Measurements from ENCODE around the gene CIAO2A.

DNA sequence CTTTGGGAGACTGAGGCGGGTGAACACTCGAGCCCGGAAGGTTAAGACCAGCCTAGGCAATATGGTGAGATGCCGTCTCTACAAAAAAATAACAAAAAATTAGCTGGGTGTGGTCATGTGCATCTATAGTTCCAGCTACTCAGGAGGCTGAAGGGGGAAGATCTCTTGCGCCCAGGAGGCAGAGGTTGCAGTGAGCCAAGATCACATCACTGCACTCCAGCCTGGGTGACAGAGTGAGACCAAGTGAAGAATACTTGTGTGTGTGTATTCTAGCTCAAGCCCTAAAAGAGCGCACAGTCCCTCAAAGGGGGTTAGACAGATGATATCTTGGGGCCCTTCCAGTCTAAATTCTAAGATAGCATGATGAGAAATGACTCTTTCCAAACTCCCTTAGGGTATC is 71.1 kb downstream of the CIAO2A start:
- TF ChIP-seq, protein P1, sequence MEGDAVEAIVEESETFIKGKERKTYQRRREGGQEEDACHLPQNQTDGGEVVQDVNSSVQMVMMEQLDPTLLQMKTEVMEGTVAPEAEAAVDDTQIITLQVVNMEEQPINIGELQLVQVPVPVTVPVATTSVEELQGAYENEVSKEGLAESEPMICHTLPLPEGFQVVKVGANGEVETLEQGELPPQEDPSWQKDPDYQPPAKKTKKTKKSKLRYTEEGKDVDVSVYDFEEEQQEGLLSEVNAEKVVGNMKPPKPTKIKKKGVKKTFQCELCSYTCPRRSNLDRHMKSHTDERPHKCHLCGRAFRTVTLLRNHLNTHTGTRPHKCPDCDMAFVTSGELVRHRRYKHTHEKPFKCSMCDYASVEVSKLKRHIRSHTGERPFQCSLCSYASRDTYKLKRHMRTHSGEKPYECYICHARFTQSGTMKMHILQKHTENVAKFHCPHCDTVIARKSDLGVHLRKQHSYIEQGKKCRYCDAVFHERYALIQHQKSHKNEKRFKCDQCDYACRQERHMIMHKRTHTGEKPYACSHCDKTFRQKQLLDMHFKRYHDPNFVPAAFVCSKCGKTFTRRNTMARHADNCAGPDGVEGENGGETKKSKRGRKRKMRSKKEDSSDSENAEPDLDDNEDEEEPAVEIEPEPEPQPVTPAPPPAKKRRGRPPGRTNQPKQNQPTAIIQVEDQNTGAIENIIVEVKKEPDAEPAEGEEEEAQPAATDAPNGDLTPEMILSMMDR (IDR thresholded peaks at IDR 0.05) = no peak
- TF ChIP-seq POLR2A (IDR thresholded peaks at IDR 0.05) = no peak
